HL-60 (cell line): Measurements from ENCODE around the gene KCNE1.
"Not testable (repeated sequence)": the region's sequence is repeated elsewhere in the genome, so short reads cannot be mapped to it uniquely, and the experiment has no call there.

ENCODE experiments used
- CTCF ChIP-seq: IDR thresholded peaks from one replicate; pipeline ENCODE4 v1.5.1; 2011; ENCODE audit warnings: low read length, control low read depth, inconsistent platforms; ENCODE audit not compliant: insufficient read depth
- GABPA ChIP-seq: IDR thresholded peaks from 2 replicates; pipeline ENCODE4 v1.6.1; 2012; ENCODE audit warnings: low read depth
- POLR2AphosphoS5 ChIP-seq: IDR thresholded peaks from 2 replicates; pipeline ENCODE4 v1.6.1; 2012; ENCODE audit warnings: low read depth
- REST ChIP-seq: IDR thresholded peaks from 2 replicates; pipeline ENCODE4 v1.6.1; 2012; ENCODE audit warnings: low read depth; ENCODE audit not compliant: insufficient replicate concordance
- SPI1 ChIP-seq: IDR thresholded peaks from 2 replicates; pipeline ENCODE4 v1.6.1; 2012; ENCODE audit warnings: low read depth, mild to moderate bottlenecking, borderline replicate concordance

- not testable (repeated sequence) for TF ChIP-seq CTCF, POLR2AphosphoS5, REST, SPI1, GABPA
Observed at GRCh38 chr21:34459426-34459825, 52.6 kb downstream of the KCNE1 start.
